Epithelial cell of proximal tubule (primary cell): ENCODE measurements around the gene CSF1. TPM values are rescaled to one million over a fixed set of nuclear protein-coding genes. Genes with fewer than 3 reads are reported as not detected.
A peak's percentile ranks its signal among the peaks of the same experiment; 100 is the strongest.

Source experiments
- DNase-seq: peaks from one replicate; pipeline ENCODE4 v3.0.0-alpha.2; 2011; ENCODE audit warnings: low read depth
- H3K4me3 ChIP-seq: 2 replicates; pipeline ENCODE4 v1.5.1; 2011; ENCODE audit warnings: low read depth, mild to moderate bottlenecking, low read length
- total RNA-seq: library from RNA; depleted of rRNA; stranded (reverse); fragments of >200 nt; gene quantifications from 2 replicates; pipeline ENCODE4 v1.2.3, GENCODE V29; 2015
- TF ChIP-seq, protein P1 (sequence below): conservative IDR thresholded peaks from 2 replicates; pipeline ENCODE4 v1.5.1; 2012; ENCODE audit warnings: low read depth, mild to moderate bottlenecking, low read length

The CSF1 gene
- total RNA-seq, 1 donor from 2014 or later = 20.1 TPM

DNA sequence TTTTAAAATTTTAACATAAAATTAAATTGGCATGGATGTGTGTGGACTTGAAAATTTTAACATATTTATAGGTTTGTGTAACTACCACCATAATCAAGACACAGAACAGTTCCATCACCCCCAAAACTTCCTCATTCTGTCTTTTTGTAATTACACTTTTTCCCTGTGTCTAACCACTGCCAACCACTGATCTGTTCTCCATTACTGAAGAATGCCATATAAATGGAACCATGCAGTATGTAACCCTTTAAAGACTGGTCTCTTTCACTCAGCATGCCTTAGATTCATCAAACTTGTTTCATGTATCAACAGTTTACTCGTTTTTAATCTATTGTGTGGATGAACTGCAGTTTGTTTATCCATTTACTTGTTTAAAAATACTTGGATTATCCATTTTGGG is 60.9 kb downstream of the CSF1 start:
- TF ChIP-seq, protein P1, sequence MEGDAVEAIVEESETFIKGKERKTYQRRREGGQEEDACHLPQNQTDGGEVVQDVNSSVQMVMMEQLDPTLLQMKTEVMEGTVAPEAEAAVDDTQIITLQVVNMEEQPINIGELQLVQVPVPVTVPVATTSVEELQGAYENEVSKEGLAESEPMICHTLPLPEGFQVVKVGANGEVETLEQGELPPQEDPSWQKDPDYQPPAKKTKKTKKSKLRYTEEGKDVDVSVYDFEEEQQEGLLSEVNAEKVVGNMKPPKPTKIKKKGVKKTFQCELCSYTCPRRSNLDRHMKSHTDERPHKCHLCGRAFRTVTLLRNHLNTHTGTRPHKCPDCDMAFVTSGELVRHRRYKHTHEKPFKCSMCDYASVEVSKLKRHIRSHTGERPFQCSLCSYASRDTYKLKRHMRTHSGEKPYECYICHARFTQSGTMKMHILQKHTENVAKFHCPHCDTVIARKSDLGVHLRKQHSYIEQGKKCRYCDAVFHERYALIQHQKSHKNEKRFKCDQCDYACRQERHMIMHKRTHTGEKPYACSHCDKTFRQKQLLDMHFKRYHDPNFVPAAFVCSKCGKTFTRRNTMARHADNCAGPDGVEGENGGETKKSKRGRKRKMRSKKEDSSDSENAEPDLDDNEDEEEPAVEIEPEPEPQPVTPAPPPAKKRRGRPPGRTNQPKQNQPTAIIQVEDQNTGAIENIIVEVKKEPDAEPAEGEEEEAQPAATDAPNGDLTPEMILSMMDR = no peak
- no peak for DNase-seq
- H3K4me3 ChIP-seq = no peak overlapping the region

DNA sequence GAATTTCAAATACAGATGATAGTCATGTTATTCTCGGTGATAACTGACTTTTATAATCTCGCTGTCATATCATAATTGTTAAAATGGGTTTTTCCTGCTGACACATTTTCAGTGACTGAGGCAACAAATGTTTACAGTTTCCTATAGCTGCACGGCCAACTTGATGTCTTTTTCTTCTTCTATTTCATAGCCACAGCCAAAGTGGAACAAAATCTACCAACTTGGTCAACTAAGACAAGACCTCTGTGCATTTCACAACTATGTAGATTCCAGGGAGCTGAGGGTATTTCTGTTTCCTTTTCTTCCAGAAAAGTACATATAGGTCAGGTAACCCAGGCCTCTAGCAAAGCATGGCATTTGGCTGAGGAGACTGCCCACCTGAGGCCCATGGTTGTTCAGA is 63.5 kb downstream of the CSF1 start:
- no peak overlapping the region for H3K4me3 ChIP-seq
- TF ChIP-seq, protein P1 = no peak
- DNase-seq = no peak

DNA sequence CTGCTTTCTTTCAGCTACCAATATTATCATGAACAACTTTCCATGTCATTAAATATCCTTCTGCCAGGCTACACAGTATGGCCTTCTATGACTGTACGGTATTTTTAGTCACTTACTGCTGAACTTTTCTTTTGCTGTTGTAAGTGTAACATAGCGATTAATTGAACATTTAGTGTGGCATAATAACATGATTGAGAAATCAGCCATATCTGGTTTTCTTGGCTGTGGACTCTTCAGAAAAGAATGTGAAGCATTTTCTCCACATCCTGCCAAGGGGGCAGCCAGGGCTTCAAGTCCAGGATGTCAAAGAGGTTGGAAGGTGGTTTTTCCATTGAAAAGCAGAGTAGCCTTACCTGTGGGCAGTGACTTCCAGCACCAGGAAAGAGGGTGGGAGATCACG is 65.1 kb downstream of the CSF1 start:
- peak; percentile 81 for DNase-seq
- H3K4me3 ChIP-seq = no peak overlapping the region
- TF ChIP-seq, protein P1 = no peak

DNA sequence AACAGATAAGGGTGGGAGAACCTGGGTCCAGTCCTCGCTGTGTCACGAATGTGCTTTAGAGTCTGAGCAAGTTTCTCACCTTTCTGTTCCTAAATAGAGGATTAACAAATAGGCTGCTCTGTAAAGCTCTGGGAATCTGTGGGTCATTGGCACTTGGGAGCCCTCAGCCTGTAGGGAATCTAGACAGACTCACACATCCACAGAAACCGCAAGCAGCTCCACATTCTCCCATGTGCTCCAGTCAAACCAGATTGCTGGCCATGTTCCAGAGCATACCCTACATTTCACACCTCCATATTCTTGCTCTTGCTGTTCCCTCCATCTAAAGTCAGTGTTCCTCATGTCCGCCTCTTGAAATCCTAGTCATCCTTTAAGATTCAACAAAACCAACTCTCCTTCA is 66.1 kb downstream of the CSF1 start:
- TF ChIP-seq, protein P1 = no peak
- DNase-seq = no peak
- no peak overlapping the region for H3K4me3 ChIP-seq

DNA sequence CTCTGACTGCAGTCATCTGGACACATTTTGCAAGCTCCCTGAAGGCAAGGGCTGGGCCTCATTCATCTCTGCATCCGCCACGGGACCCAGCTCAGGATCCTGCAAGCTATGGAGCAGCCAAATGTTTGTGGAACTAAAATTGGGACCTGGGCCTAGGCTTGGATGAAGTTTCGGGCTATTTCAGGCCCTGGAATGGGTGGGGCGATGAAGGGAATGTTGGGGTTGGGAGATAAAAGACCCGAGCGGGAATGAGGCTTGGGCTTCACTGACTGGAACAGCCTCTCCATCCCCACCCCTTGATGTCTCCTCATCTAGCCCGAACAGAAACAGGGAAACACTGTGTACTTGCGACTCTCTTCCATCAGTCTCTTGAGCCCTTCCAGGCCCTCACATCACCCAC is 66.6 kb downstream of the CSF1 start:
- no peak overlapping the region for H3K4me3 ChIP-seq
- no peak for DNase-seq
- TF ChIP-seq, protein P1 = no peak

DNA sequence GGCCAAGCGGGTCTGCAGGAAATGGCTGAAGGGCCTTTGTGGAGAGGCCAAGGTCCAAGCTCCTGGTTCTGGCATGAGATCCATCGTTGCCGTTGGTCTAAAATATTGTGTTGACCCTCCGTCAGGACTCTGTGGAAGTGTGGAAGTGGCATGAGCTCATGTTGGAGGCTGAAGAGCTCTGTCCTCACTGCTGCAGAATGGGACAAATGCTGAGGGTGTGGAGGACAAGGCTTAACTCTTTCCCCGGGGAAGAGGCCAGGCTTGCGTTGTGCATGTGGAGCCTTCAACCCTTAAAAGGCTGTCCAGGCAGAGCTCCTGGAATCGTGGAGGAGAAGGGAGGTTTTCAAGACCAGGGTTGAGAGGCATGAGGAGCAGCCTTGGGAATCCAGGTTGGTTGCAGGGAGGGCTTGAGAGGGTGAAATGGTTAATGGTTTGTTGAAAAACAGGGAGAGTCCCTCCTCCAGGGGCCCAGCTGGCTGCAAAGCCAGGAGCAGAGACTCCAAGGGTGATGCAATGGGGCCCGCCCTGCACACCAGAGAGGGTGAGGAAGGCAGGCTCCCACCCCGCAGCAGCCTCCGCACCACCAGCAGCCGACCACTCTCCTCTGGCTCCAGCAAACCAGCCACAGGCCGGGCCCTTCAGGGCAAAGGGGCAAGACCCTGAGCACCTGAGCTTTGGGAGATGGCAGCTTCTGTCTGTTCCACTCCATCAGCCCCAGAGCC is 67.2 kb downstream of the CSF1 start:
- no peak overlapping the region for H3K4me3 ChIP-seq
- TF ChIP-seq, protein P1 = no peak
- no peak for DNase-seq

DNA sequence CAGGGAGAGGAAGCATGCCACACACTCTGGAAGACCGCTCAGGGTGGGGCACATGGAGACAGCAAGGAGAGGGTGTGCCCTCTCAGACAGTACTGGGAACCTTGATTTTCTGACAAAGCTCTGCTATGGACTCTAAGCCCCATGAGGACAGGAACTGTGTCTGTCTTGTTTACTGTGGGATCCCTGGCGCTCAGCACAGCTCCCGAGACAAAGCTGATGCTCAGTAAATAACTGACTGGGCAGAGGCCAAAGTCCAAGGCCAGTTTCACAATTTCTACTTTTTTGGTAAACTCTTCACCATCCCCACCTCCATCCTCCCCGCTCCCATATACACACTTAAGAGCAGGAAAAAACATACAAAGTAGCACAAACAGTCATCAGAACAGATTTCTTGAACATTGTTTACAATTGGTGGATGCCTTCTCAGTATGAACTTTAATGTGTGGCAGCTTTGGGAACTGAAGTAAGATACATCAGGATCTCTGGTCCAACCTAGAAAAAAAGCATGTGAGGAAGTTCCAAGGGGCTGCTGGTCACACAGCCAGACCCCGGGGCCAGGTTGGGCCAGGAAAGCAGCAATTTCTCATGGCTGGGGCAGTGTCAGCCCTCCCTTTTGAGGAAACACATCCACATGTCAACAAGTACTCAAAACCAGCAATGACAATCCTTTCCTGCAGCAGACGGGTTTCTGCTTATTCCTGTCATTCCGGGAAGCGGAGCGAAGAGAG is 68.3 kb downstream of the CSF1 start:
- no peak overlapping the region for H3K4me3 ChIP-seq
- TF ChIP-seq, protein P1 = no peak
- DNase-seq = no peak
